MM.1S (cell line): ENCODE results near the gene ABCA2.

Source experiments
- DNase-seq: peaks from one replicate; pipeline ENCODE4 v3.0.0-alpha.2; 2015
- H2AFZ ChIP-seq: fragments of 300-600 bp; sonication (generic); 2 replicates; pipeline ENCODE4 v1.6.0; 2016; ENCODE audit warnings: antibody characterized with exemption, low read length
- H3F3A ChIP-seq: fragments of 300-600 bp; sonication (generic); 2 replicates; pipeline ENCODE4 v1.6.1; 2016; ENCODE audit warnings: mild to moderate bottlenecking, antibody characterized with exemption, low read length, moderate library complexity, mixed read lengths; ENCODE audit not compliant: insufficient read depth
- H3K27ac ChIP-seq: fragments of 300-600 bp; sonication (generic); 2 replicates; pipeline ENCODE4 v1.5.1; 2016; ENCODE audit warnings: mild to moderate bottlenecking, low read length
- H3K27me3 ChIP-seq: fragments of 300-600 bp; sonication (generic); replicated peaks from 2 replicates; pipeline ENCODE4 v1.6.0; 2016; ENCODE audit warnings: low read length; ENCODE audit not compliant: insufficient read depth
- H3K36me3 ChIP-seq: fragments of 300-600 bp; sonication (generic); replicated peaks from 2 replicates; pipeline ENCODE4 v1.6.1; 2016; ENCODE audit warnings: mild to moderate bottlenecking, low read length, mixed read lengths; ENCODE audit not compliant: insufficient read depth
- H3K4me1 ChIP-seq: fragments of 300-600 bp; sonication (generic); 2 replicates; pipeline ENCODE4 v1.6.1; 2016; ENCODE audit warnings: low read length, mixed read lengths
- H3K4me2 ChIP-seq: fragments of 300-600 bp; sonication (generic); 2 replicates; pipeline ENCODE4 v1.6.0; 2016; ENCODE audit warnings: low read depth, low read length
- H3K4me3 ChIP-seq: fragments of 300-600 bp; sonication (generic); 2 replicates; pipeline ENCODE4 v1.5.1; 2016; ENCODE audit warnings: low read length, mixed read lengths
- H3K79me2 ChIP-seq: fragments of 300-600 bp; sonication (generic); 2 replicates; pipeline ENCODE4 v1.6.1; 2016; ENCODE audit warnings: mixed run types, low read length, mixed read lengths
- H3K9ac ChIP-seq: fragments of 300-600 bp; sonication (generic); 2 replicates; pipeline ENCODE4 v1.6.1; 2016; ENCODE audit warnings: low read length, mixed read lengths
- H3K9me2 ChIP-seq: fragments of 300-600 bp; sonication (generic); replicated peaks from 2 replicates; pipeline ENCODE4 v1.6.1; 2016; ENCODE audit warnings: mild to moderate bottlenecking, low read length, mixed read lengths; ENCODE audit not compliant: insufficient read depth
- H3K9me3 ChIP-seq: fragments of 300-600 bp; sonication (generic); replicated peaks from 2 replicates; pipeline ENCODE4 v1.6.1; 2016; ENCODE audit warnings: mild to moderate bottlenecking, low read length, mixed read lengths; ENCODE audit not compliant: insufficient read depth
- H4K20me1 ChIP-seq: fragments of 300-600 bp; sonication (generic); 2 replicates; pipeline ENCODE4 v1.6.1; 2016; ENCODE audit warnings: mild to moderate bottlenecking, low read length, moderate library complexity, mixed read lengths; ENCODE audit not compliant: insufficient read depth
- CTCF ChIP-seq: fragments of 300-600 bp; sonication (generic); IDR thresholded peaks from 2 replicates; pipeline ENCODE4 v1.5.1; 2016; ENCODE audit warnings: antibody characterized with exemption, low read length, mixed read lengths
- EZH2 ChIP-seq: fragments of 300-600 bp; sonication (generic); optimal IDR thresholded peaks from 2 replicates; pipeline ENCODE3; 2017; ENCODE audit warnings: low read depth, mild to moderate bottlenecking, antibody characterized with exemption, low read length, mixed read lengths
- EZH2phosphoT487 ChIP-seq: fragments of 300-600 bp; sonication (generic); IDR thresholded peaks from 2 replicates; pipeline ENCODE4 v1.6.1; 2018; ENCODE audit warnings: antibody characterized with exemption, low read length

The ABCA2 gene

GRCh38 chr9:137030006-137030405, 2.0 kb upstream of the ABCA2 start:
- Histone ChIP-seq H3K9ac (no peak overlapping the region), H3K4me3 (no peak overlapping the region), H3K4me1 (peaks cover 12% of the 10 kb centered on the region), H3K79me2 (no peaks in the 10 kb centered on the region), H3K27ac (no peak overlapping the region), H4K20me1 (no peaks in the 10 kb centered on the region), H3K27me3 (peaks cover 75% of the 10 kb centered on the region), H3F3A (peaks cover 5% of the 10 kb centered on the region), H2AFZ (no peak overlapping the region), H3K9me3 (no peaks in the 10 kb centered on the region), H3K36me3 (no peaks in the 10 kb centered on the region), H3K9me2 (no peaks in the 10 kb centered on the region), H3K4me2 (no peak overlapping the region)
- DNase-seq = no peak
- TF ChIP-seq EZH2phosphoT487 (no peak), EZH2 (no peak), CTCF (no peak)

- no peaks in the 10 kb centered on the region for H3K9me3 ChIP-seq
- H3K79me2 ChIP-seq = no peaks in the 10 kb centered on the region
- H3K4me1 ChIP-seq = peaks cover 12% of the 10 kb centered on the region
- H3K27me3 ChIP-seq = peaks cover 70% of the 10 kb centered on the region
- peak overlapping the region; percentile 99 for H3K4me2 ChIP-seq
- TF ChIP-seq EZH2 (no peak), EZH2phosphoT487 (no peak), CTCF (peak; percentile 85)
- no peak overlapping the region for H2AFZ ChIP-seq
- no peak overlapping the region for H3K9ac ChIP-seq
- DNase-seq = peak; percentile 63
- H3K9me2 ChIP-seq = no peaks in the 10 kb centered on the region
- 0 out of 2 replicates have a peak overlapping the region, but pooled peaks have one; percentile 65 for H3K4me3 ChIP-seq
- no peak overlapping the region for H3K27ac ChIP-seq
- H4K20me1 ChIP-seq = no peaks in the 10 kb centered on the region
- H3K36me3 ChIP-seq = no peaks in the 10 kb centered on the region
- H3F3A ChIP-seq = peaks cover 5% of the 10 kb centered on the region; the same call in 1 of the 2 replicates
Observed at GRCh38 chr9:137029058-137029936, 1.3 kb upstream of the ABCA2 start.

- peak overlapping the region; percentile 99 for H3K4me2 ChIP-seq
- DNase-seq = peak; percentile 70
- peaks cover 12% of the 10 kb centered on the region for H3K4me1 ChIP-seq
- peak; percentile 54 for TF ChIP-seq CTCF
- TF ChIP-seq EZH2 = no peak
- no peaks in the 10 kb centered on the region for H3K79me2 ChIP-seq
- peaks cover 5% of the 10 kb centered on the region; the same call in 1 of the 2 replicates for H3F3A ChIP-seq
- H2AFZ ChIP-seq = peak overlapping the region; percentile 90
- no peaks in the 10 kb centered on the region for H3K9me2 ChIP-seq
- no peak overlapping the region for H3K27ac ChIP-seq
- H4K20me1 ChIP-seq = no peaks in the 10 kb centered on the region
- peak overlapping the region; percentile 65 for H3K4me3 ChIP-seq
- H3K9me3 ChIP-seq = no peaks in the 10 kb centered on the region
- peaks cover 64% of the 10 kb centered on the region for H3K27me3 ChIP-seq
- H3K9ac ChIP-seq = no peak overlapping the region
- no peaks in the 10 kb centered on the region for H3K36me3 ChIP-seq
Observed at GRCh38 chr9:137028263-137029057, 423 bp upstream of the ABCA2 start.
